Measurements from ENCODE around the gene CRYM.
"Not testable (repeated sequence)": the region's sequence is repeated elsewhere in the genome, so short reads cannot be mapped to it uniquely, and the experiment has no call there.

Gene CRYM

GRCh38 chr16:21277045-21277926, 804 bp downstream of the CRYM start:
- no peak for DNase-seq

GRCh38 chr16:21276090-21276489, 2.0 kb downstream of the CRYM start:
- DNase-seq, result no peak

- no peak for DNase-seq
Observed at GRCh38 chr16:21275529-21275928, 2.6 kb downstream of the CRYM start.

GRCh38 chr16:21274172-21274726, 3.8 kb downstream of the CRYM start:
- DNase-seq, result no peak

GRCh38 chr16:21272763-21273162, 5.3 kb downstream of the CRYM start:
- DNase-seq, result not testable (repeated sequence)

- DNase-seq, result no peak
Observed at GRCh38 chr16:21272253-21272652, 5.8 kb downstream of the CRYM start.

GRCh38 chr16:21268236-21268635, 9.9 kb downstream of the CRYM start:
- no peak for DNase-seq

- no peak for DNase-seq
Observed at GRCh38 chr16:21267298-21267697, 10.8 kb downstream of the CRYM start.

GRCh38 chr16:21265104-21265837, 12.8 kb downstream of the CRYM start:
- DNase-seq, result no peak

- no peak for DNase-seq
Observed at GRCh38 chr16:21264571-21265036, 13.5 kb downstream of the CRYM start.

- no peak for DNase-seq
Observed at GRCh38 chr16:21263640-21264570, 14.2 kb downstream of the CRYM start.

- DNase-seq, result no peak
Observed at GRCh38 chr16:21262779-21263639, 15.1 kb downstream of the CRYM start.

GRCh38 chr16:21260870-21261791, 17.0 kb downstream of the CRYM start:
- no peak for DNase-seq

- DNase-seq, result no peak
Observed at GRCh38 chr16:21257284-21257683, 20.8 kb downstream of the CRYM start.

- no peak for DNase-seq
Observed at GRCh38 chr16:21256636-21257035, 21.5 kb downstream of the CRYM start.

- DNase-seq, result no peak
Observed at GRCh38 chr16:21253470-21253869, 24.6 kb downstream of the CRYM start.

GRCh38 chr16:21250072-21250923, 27.8 kb downstream of the CRYM start:
- DNase-seq, result no peak

GRCh38 chr16:21248179-21248578, 29.9 kb downstream of the CRYM start:
- DNase-seq, result not testable (repeated sequence)

GRCh38 chr16:21244518-21245215, 33.4 kb downstream of the CRYM start:
- DNase-seq, result no peak
